Stimulated activated naive B cell treated with anti-CD40 and anti-IgM and Interleukin-4, amounts not matched to agents 10 μg/mL and 1 μg/mL and 100 μg/mL, for 72 hours (primary cell): Measurements from ENCODE around the gene MITF.

Experiments
- ATAC-seq, 2 donors: fragments of 150-1000 bp; cut with Tn5 transposase; replicated peaks; 2 replicates each; pipeline ENCODE4 v1.10.0; 2021; ENCODE audit warnings: moderate library complexity in 1 of 2
- DNase-seq: peaks from one replicate; pipeline ENCODE4 v3.0.0; 2021
- H3K27ac Mint-ChIP-seq: one replicate; pipeline ENCODE4 v1.8.0; 2022; ENCODE audit warnings: mild to moderate bottlenecking, mixed read lengths
- H3K27me3 Mint-ChIP-seq, 2 donors: one replicate each; pipeline ENCODE4 v1.8.0; 2022; ENCODE audit warnings: mixed read lengths in 2 of 2
- H3K36me3 Mint-ChIP-seq, 2 donors: one replicate each; pipeline ENCODE4 v1.8.0; 2022; ENCODE audit warnings: mixed read lengths in 2 of 2, mild to moderate bottlenecking in 1 of 2
- H3K4me1 Mint-ChIP-seq, 2 donors: one replicate each; pipeline ENCODE4 v1.8.0; 2022; ENCODE audit warnings: mixed read lengths in 2 of 2, mild to moderate bottlenecking in 1 of 2
- H3K4me3 Mint-ChIP-seq, 2 donors: one replicate each; pipeline ENCODE4 v1.8.0; 2022; ENCODE audit warnings: mild to moderate bottlenecking in 2 of 2, mixed read lengths in 2 of 2, moderate library complexity in 1 of 2
- H3K9me3 Mint-ChIP-seq, 2 donors: one replicate each; pipeline ENCODE4 v1.8.0; 2022; ENCODE audit warnings: mixed read lengths in 2 of 2, mild to moderate bottlenecking in 1 of 2

The MITF gene

DNA sequence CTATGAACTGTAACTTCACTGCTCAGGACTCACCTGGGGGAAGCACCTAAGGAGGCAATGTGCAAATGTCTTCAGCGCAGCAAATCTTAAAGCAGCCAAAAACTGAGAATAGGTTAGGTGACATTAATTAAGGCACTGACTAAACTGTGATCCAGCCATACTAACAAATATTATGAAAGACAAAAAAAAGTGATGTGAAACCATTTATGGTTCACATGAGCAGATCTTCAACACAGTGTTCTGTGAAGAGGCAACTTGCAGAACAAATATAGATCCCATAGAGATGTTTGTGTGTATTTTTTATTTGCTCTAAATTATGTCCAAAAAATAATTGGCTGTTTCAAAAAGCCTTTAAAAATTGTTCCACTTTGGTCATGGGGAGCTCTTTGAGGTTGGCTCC lies 24.1 kb upstream of the MITF start:
- Mint-ChIP-seq H3K9me3 (peaks cover 0 to 1% of the 10 kb centered on the region in 2 donors), H3K36me3 (no peaks in the 10 kb centered on the region), H3K4me1 (peaks cover 0 to 8% of the 10 kb centered on the region in 2 donors), H3K27ac (no peak overlapping the region), H3K27me3 (peaks cover 7 to 10% of the 10 kb centered on the region in 2 donors), H3K4me3 (no peak overlapping the region)
- ATAC-seq (peak; percentile 51 to 71), DNase-seq (no peak)

DNA sequence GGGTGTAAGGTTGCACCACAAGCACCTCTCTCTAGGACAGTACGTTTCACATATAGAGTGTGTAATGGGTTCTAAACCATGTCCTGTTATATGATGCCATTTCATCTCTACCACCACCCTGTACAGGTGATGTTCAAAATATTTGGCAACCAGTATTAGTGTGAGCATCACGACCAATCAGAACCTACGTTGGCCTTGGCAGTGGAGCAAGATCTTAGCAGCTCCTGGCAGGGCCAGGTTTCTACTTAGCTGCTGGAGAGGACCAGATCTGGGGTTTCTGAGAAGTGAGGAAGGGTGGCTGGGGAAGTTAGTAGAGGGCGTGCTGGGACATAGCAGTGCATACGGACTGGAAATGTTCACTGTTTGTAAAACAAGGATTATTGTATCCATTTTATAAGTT lies 23.1 kb upstream of the MITF start:
- Mint-ChIP-seq H3K27me3 (peaks cover 11 to 20% of the 10 kb centered on the region in 2 donors), H3K4me3 (no peak overlapping the region), H3K4me1 (peaks cover 0 to 8% of the 10 kb centered on the region in 2 donors), H3K27ac (no peak overlapping the region), H3K9me3 (peaks cover 0 to 1% of the 10 kb centered on the region in 2 donors), H3K36me3 (no peaks in the 10 kb centered on the region)
- no peak for DNase-seq
- no peak for ATAC-seq

- H3K27ac Mint-ChIP-seq = no peak overlapping the region
- DNase-seq = no peak
- H3K4me1 Mint-ChIP-seq = peaks cover 0 to 8% of the 10 kb centered on the region in 2 donors
- no peaks in the 10 kb centered on the region for H3K36me3 Mint-ChIP-seq
- H3K4me3 Mint-ChIP-seq = no peak overlapping the region
- no peaks in the 10 kb centered on the region for H3K9me3 Mint-ChIP-seq
- peaks cover 15 to 28% of the 10 kb centered on the region in 2 donors for H3K27me3 Mint-ChIP-seq
- ATAC-seq = no peak
Observed at GRCh38 chr3:69718866-69719586, 20.2 kb upstream of the MITF start.

GRCh38 chr3:69719587-69720122 lies 19.6 kb upstream of the MITF start:
- Mint-ChIP-seq H3K9me3 (no peaks in the 10 kb centered on the region), H3K27ac (no peak overlapping the region), H3K27me3 (peaks cover 15 to 28% of the 10 kb centered on the region in 2 donors), H3K4me3 (no peak overlapping the region), H3K4me1 (peaks cover 0 to 8% of the 10 kb centered on the region in 2 donors), H3K36me3 (no peaks in the 10 kb centered on the region)
- no peak for ATAC-seq
- no peak for DNase-seq

GRCh38 chr3:69720824-69721223 lies 18.4 kb upstream of the MITF start:
- ATAC-seq = no peak
- no peak overlapping the region for H3K4me3 Mint-ChIP-seq

DNA sequence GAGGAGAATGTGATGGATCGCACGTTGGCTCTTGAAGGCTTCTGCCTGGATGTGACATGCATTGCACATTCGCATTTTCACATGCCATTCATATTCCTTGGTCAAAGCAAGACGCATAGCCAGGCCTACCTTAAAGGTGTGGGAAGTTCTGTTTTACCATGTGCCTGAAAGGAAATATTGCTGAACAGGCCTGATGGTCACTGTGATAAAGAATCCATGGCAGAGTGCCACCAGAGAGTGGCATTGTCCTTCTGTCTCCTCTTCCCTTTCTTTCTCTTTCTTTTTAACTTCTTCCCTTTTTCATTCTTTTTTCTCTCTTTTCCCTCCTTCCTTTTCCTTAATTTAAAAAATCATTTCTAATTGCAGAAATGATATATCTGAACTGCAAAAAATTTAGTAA lies 15.9 kb upstream of the MITF start:
- no peak for DNase-seq
- H3K27ac Mint-ChIP-seq = no peak overlapping the region
- no peaks in the 10 kb centered on the region for H3K36me3 Mint-ChIP-seq
- H3K27me3 Mint-ChIP-seq = peaks cover 19 to 35% of the 10 kb centered on the region in 2 donors
- no peaks in the 10 kb centered on the region for H3K9me3 Mint-ChIP-seq
- no peak overlapping the region for H3K4me3 Mint-ChIP-seq
- no peaks in the 10 kb centered on the region for H3K4me1 Mint-ChIP-seq
- ATAC-seq = no peak

More at GRCh38 chr3:69720824-69721223, 18.4 kb upstream of the MITF start:
- no peak for DNase-seq
- Mint-ChIP-seq H3K27me3 (peaks cover 15 to 35% of the 10 kb centered on the region in 2 donors), H3K36me3 (no peaks in the 10 kb centered on the region), H3K9me3 (no peaks in the 10 kb centered on the region), H3K27ac (no peak overlapping the region), H3K4me1 (peaks cover 0 to 1% of the 10 kb centered on the region in 2 donors)

GRCh38 chr3:69724722-69725435 lies 14.4 kb upstream of the MITF start:
- H3K9me3 Mint-ChIP-seq = no peaks in the 10 kb centered on the region
- no peaks in the 10 kb centered on the region for H3K36me3 Mint-ChIP-seq
- peaks cover 15 to 28% of the 10 kb centered on the region in 2 donors for H3K27me3 Mint-ChIP-seq
- no peak for ATAC-seq
- no peak for DNase-seq
- no peak overlapping the region for H3K27ac Mint-ChIP-seq
- H3K4me3 Mint-ChIP-seq = no peak overlapping the region
- no peaks in the 10 kb centered on the region for H3K4me1 Mint-ChIP-seq

DNA sequence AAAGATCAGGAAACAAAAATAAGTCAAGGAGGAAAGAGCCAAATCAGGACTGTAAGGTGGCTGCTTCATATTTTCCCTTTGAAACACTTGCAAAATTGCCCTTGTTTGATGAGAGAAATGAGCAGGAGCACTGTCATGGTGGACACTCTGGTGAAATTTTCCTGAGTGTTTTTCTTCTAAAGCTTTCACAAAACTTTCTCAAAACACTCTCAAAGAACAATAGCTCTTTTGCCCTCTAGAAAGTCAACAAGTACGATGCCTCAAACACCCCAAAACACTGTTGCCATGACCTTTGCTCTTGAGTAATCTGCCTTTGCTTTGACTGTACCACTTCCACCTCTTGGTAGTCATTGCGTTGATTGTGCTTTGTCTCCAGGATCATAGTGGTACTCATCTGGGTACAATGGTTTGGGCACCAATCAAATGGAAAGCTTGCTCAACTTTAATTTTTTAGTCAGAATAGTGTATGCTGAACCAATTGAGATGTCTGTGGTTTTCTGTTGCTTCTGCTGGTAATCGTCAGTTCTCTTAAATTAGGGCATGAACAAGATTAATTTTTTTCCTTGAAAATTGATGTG lies 13.2 kb upstream of the MITF start:
- no peaks in the 10 kb centered on the region for H3K4me1 Mint-ChIP-seq
- no peak for ATAC-seq
- H3K9me3 Mint-ChIP-seq = no peaks in the 10 kb centered on the region
- peaks cover 8 to 16% of the 10 kb centered on the region in 2 donors for H3K27me3 Mint-ChIP-seq
- H3K4me3 Mint-ChIP-seq = no peak overlapping the region
- no peak for DNase-seq
- H3K27ac Mint-ChIP-seq = no peak overlapping the region
- no peaks in the 10 kb centered on the region for H3K36me3 Mint-ChIP-seq

DNA sequence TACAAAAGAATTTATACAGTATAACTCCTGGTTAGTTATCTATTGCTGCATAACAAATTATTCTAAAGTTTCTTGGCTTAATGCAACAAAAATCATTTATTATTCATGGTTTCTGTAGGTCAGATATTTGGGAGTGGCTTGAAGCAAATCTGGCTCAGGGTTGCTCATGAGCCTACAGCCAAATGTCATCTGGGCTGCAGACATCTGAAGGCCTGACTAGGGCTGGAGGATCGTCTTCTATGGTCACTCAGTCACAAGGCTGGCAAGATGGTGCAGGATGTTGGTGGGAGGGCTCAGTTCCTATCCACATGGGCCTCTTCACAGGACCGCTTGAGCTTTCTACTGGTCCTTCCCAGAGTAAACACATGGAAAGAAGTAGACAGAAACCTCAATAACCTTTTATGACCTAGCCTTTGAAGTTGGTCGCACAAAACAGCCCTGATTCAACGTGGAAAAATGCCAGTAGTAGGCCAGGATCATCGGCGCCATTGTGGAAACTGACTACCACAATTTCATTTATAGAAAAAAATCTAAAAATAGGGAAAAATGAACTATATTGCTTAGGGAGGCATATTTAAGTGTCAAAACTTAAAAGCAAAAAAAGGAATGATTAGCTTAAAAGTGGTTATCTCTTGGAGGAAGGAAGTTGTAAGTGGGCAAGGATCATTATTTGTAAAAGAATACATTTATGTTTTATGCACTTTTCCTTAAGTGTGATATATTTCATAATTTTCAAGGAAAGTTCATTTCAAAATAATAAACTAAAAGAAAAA lies 9.9 kb upstream of the MITF start:
- Mint-ChIP-seq H3K36me3 (no peaks in the 10 kb centered on the region), H3K27ac (no peak overlapping the region), H3K27me3 (peaks cover 19 to 21% of the 10 kb centered on the region in 2 donors), H3K4me1 (no peaks in the 10 kb centered on the region), H3K9me3 (no peaks in the 10 kb centered on the region), H3K4me3 (no peak overlapping the region)
- no peak for DNase-seq
- no peak for ATAC-seq

GRCh38 chr3:69731080-69731479 lies 8.2 kb upstream of the MITF start:
- Mint-ChIP-seq H3K36me3 (no peaks in the 10 kb centered on the region), H3K4me1 (no peaks in the 10 kb centered on the region), H3K27ac (no peak overlapping the region), H3K4me3 (no peak overlapping the region), H3K9me3 (no peaks in the 10 kb centered on the region), H3K27me3 (peaks cover 19 to 23% of the 10 kb centered on the region in 2 donors)
- DNase-seq (no peak), ATAC-seq (no peak)

DNA sequence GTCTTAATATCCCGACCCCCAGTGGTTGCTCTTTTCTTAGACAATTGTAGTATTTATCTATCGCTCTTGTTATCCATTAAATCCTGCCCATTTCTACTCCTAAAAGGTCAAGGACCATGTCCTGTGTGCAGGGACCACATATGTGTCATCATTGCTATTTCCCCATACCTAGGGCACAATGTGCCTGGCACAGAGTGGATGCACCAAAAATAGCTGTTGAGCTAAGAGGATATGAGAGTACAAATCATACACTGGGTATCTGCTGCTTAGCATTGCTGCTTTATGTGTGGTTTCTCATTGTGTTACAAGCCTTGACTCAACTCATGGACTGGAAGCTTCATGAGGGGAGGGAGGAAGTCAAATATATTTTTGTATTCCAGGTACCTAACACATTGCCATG lies 3.4 kb upstream of the MITF start:
- peaks cover 6 to 21% of the 10 kb centered on the region in 2 donors for H3K4me1 Mint-ChIP-seq
- DNase-seq (no peak), ATAC-seq (no peak)
- peaks cover 54 to 59% of the 10 kb centered on the region in 2 donors for H3K27me3 Mint-ChIP-seq
- no peak overlapping the region for H3K4me3 Mint-ChIP-seq
- H3K27ac Mint-ChIP-seq = no peak overlapping the region
- H3K36me3 Mint-ChIP-seq = no peaks in the 10 kb centered on the region
- H3K9me3 Mint-ChIP-seq = no peaks in the 10 kb centered on the region

DNA sequence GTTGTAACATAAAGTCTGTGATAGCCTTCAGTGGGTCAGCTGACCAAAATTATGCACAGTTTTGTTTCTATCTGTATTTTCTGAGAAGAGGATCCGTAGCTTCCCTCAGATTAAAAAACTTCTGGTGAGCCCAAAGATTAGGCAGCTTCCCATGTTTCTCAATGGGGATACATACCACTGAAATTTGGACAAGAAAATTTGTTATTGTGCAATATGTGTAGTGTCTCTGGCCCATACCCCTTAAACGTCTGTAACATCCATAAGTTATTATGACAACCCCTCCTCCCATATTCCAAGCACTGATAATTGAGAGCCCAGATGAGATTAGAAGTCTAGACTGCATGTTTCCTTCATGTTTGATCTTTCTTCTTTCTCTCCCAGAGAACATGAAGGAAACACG lies 1.9 kb upstream of the MITF start:
- H3K36me3 Mint-ChIP-seq = no peaks in the 10 kb centered on the region
- H3K27me3 Mint-ChIP-seq = peaks cover 60 to 73% of the 10 kb centered on the region in 2 donors
- DNase-seq = no peak
- H3K4me3 Mint-ChIP-seq = no peak overlapping the region
- H3K4me1 Mint-ChIP-seq = peaks cover 6 to 21% of the 10 kb centered on the region in 2 donors
- H3K27ac Mint-ChIP-seq = no peak overlapping the region
- no peaks in the 10 kb centered on the region for H3K9me3 Mint-ChIP-seq
- no peak for ATAC-seq

- no peaks in the 10 kb centered on the region for H3K36me3 Mint-ChIP-seq
- H3K4me1 Mint-ChIP-seq = peaks cover 6 to 21% of the 10 kb centered on the region in 2 donors
- DNase-seq (no peak), ATAC-seq (no peak)
- H3K4me3 Mint-ChIP-seq = peak overlapping the region; percentile 75 to 79
- H3K27me3 Mint-ChIP-seq = peaks cover 57 to 69% of the 10 kb centered on the region in 2 donors
- H3K27ac Mint-ChIP-seq = no peak overlapping the region
- no peaks in the 10 kb centered on the region for H3K9me3 Mint-ChIP-seq
Observed at GRCh38 chr3:69738315-69738714, 949 bp upstream of the MITF start.

GRCh38 chr3:69738859-69739203 lies 433 bp upstream of the MITF start:
- Mint-ChIP-seq H3K4me3 (peak overlapping the region; percentile 75 to 79), H3K27ac (no peak overlapping the region), H3K4me1 (peaks cover 6 to 21% of the 10 kb centered on the region in 2 donors), H3K9me3 (no peaks in the 10 kb centered on the region), H3K27me3 (peaks cover 57 to 67% of the 10 kb centered on the region in 2 donors), H3K36me3 (no peaks in the 10 kb centered on the region)
- ATAC-seq (no peak), DNase-seq (no peak)
